ENCODE results near the gene WHRN.

The WHRN gene

GRCh38 chr9:114462791-114463190, 42.5 kb downstream of the WHRN start:
- no peak for DNase-seq (ENCODE audit: low read depth)
- TF ChIP-seq CTCF (IDR thresholded peaks at IDR 0.05; ENCODE audit: low read depth, low read length, missing control alignments) = no peak
- in situ Hi-C loops (cut with HindIII; ENCODE audit: low sequenced_read_pairs) = no loop called here
- no peak overlapping the region for H3K4me3 ChIP-seq (ENCODE audit: low read depth, low read length)

GRCh38 chr9:114461468-114461867, 43.8 kb downstream of the WHRN start:
- in situ Hi-C loops (cut with HindIII; ENCODE audit: low sequenced_read_pairs) = no loop called here

GRCh38 chr9:114460513-114461199, 44.6 kb downstream of the WHRN start:
- DNase-seq (ENCODE audit: low read depth) = no peak
- H3K4me3 ChIP-seq (ENCODE audit: low read depth, low read length) = no peak overlapping the region
- TF ChIP-seq CTCF (IDR thresholded peaks at IDR 0.05; ENCODE audit: low read depth, low read length, missing control alignments) = no peak
- in situ Hi-C loops (cut with HindIII; ENCODE audit: low sequenced_read_pairs) = no loop called here

More at GRCh38 chr9:114461468-114461867, 43.8 kb downstream of the WHRN start:
- TF ChIP-seq CTCF (IDR thresholded peaks at IDR 0.05; ENCODE audit: low read depth, low read length, missing control alignments) = no peak
- DNase-seq (ENCODE audit: low read depth) = no peak
- no peak overlapping the region for H3K4me3 ChIP-seq (ENCODE audit: low read depth, low read length)

- TF ChIP-seq CTCF (IDR thresholded peaks at IDR 0.05; ENCODE audit: low read depth, low read length, missing control alignments) = no peak
- in situ Hi-C loops (cut with HindIII; ENCODE audit: low sequenced_read_pairs) = no loop called here
- no peak overlapping the region for H3K4me3 ChIP-seq (ENCODE audit: low read depth, low read length)
- no peak for DNase-seq (ENCODE audit: low read depth)
Observed at GRCh38 chr9:114459464-114459863, 45.8 kb downstream of the WHRN start.

- in situ Hi-C loops (cut with HindIII; ENCODE audit: low sequenced_read_pairs) = no loop called here
- no peak for DNase-seq (ENCODE audit: low read depth)
- H3K4me3 ChIP-seq (ENCODE audit: low read depth, low read length) = no peak overlapping the region
- no peak for TF ChIP-seq CTCF (IDR thresholded peaks at IDR 0.05; ENCODE audit: low read depth, low read length, missing control alignments)
Observed at GRCh38 chr9:114456929-114457328, 48.3 kb downstream of the WHRN start.

GRCh38 chr9:114454652-114455051, 50.6 kb downstream of the WHRN start:
- in situ Hi-C loops (cut with HindIII; ENCODE audit: low sequenced_read_pairs) = no loop called here
- TF ChIP-seq CTCF (IDR thresholded peaks at IDR 0.05; ENCODE audit: low read depth, low read length, missing control alignments) = no peak
- no peak for DNase-seq (ENCODE audit: low read depth)
- no peak overlapping the region for H3K4me3 ChIP-seq (ENCODE audit: low read depth, low read length)

Measured in astrocyte of the cerebellum (primary cell).